Measurements from ENCODE around the gene SMTN. TPM values are rescaled to one million over a fixed set of nuclear protein-coding genes. Genes with fewer than 3 reads are reported as not detected.

The SMTN gene
- total RNA-seq, 2 donors from 2014 or later, result 35.5 to 50.1 TPM

DNA sequence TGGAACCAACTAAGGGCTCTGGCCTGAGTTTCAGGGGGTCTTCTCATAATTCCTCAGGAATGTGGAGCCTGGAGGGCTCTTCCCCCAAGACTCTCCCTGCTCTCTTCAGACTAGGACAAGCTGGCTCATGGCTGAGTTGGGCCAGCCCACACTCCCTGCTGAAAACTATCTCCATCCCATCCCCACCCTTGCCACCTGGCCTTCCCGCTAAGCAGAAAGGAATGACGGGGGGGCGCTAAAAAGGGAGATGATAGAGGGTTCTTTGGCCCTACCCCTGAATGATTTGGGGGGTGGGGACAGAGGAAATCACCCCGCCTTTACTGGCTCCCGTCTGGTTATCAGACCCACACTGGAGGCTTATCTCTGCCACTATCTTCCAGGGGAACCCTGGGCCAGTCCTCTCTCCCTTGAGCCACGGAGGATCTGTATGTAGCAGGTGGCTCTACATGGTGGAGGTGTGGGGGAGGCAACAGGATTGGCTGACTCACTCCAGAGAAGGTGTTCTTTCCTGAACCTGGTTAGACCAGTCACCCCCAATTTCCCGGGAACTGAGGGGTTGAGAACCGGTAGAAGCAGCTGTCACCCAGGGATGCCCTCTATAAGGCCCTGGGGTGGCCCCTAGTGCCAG lies 5.7 kb downstream of the SMTN start:
- H3K4me3 ChIP-seq, result no peak overlapping the region
- no peaks in the 10 kb centered on the region for H3K27me3 ChIP-seq
- peak overlapping the region in 2 of 4 donors; percentile 23 to 97 for H3K27ac ChIP-seq
- TF ChIP-seq POLR2A (IDR thresholded peaks at IDR 0.05), result no peak
- no peak for TF ChIP-seq CTCF (IDR thresholded peaks at IDR 0.05)
- no peaks in the 10 kb centered on the region for H3K9me3 ChIP-seq
- ATAC-seq, result no peak
- H3K4me1 ChIP-seq, result peaks cover 49% of the 10 kb centered on the region
- 39 to 49% methylated on average over 6 to 8 of the region's 8 CpGs for WGBS, 2 donors
- intact Hi-C loops (cut with DNase I), result loop anchor here (5.0 kb wide), 1 partner anchor 145 kb away; no protein-coding TSS in a partner anchor
- no peak for DNase-seq
- peaks cover 0 to 19% of the 10 kb centered on the region in 2 donors for H3K36me3 ChIP-seq (replicated peaks in 1 of 2; ENCODE audit: insufficient read depth in 1 of 2, low read depth in 2 of 2)

GRCh38 chr22:31087744-31088215 lies 6.7 kb downstream of the SMTN start:
- Histone ChIP-seq H3K27ac (no peak overlapping the region), H3K27me3 (no peaks in the 10 kb centered on the region), H3K9me3 (no peaks in the 10 kb centered on the region), H3K4me1 (peaks cover 40% of the 10 kb centered on the region), H3K36me3 (replicated peaks in 1 of 2; ENCODE audit: insufficient read depth in 1 of 2, low read depth in 2 of 2) (peaks cover 0 to 19% of the 10 kb centered on the region in 2 donors), H3K4me3 (no peak overlapping the region)
- DNase-seq, result no peak
- TF ChIP-seq CTCF (IDR thresholded peaks at IDR 0.05) (no peak), POLR2A (IDR thresholded peaks at IDR 0.05) (no peak)
- intact Hi-C loops (cut with DNase I), result loop anchor here (5.0 kb wide), 1 partner anchor 145 kb away; no protein-coding TSS in a partner anchor
- 94 to 95% methylated on average over 12 to 21 of the region's 21 CpGs for WGBS, 2 donors
- no peak for ATAC-seq

DNA sequence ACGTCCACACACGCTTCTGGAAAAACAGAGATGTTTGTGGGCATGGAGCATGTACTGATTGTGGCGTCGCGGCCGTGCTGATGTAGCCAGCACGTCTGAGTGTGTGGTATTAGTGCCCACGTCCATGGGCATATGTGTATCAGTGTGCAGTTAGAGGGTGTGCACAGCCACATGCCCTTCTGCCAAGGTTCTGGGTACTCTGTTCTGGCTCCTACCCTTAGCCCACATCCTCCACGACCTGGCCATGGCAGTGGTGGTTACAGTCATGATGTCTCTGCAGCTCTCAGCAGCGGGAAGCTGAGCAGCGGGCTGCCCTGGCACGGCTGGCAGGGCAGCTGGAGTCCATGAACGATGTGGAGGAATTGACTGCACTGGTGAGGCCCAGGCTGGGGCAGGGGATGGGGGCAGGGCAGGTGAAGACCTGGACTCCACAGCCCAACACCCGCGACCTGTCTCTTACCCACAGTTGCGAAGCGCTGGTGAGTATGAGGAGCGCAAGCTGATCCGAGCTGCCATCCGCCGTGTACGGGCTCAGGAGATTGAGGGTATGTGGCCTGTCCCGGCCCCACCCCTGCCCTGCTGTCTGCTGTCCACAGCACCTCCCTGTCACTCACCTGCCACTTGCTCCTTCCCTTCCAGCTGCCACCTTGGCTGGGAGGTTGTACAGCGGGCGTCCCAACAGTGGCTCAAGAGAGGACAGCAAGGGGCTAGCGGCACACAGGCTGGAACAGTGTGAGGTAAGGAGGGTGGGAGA lies 7.3 kb downstream of the SMTN start:
- no peak for TF ChIP-seq POLR2A (IDR thresholded peaks at IDR 0.05)
- TF ChIP-seq CTCF (IDR thresholded peaks at IDR 0.05), result no peak
- DNase-seq, result no peak
- no peaks in the 10 kb centered on the region for H3K9me3 ChIP-seq
- 90 to 94% methylated on average over 24 to 26 of the region's 26 CpGs for WGBS, 2 donors
- H3K27me3 ChIP-seq, result no peaks in the 10 kb centered on the region
- ATAC-seq, result no peak
- no peak overlapping the region for H3K4me3 ChIP-seq
- H3K4me1 ChIP-seq, result peaks cover 37% of the 10 kb centered on the region
- no peak overlapping the region for H3K27ac ChIP-seq
- intact Hi-C loops (cut with DNase I), result loop anchor here (5.0 kb wide), 1 partner anchor 146 kb away; no protein-coding TSS in a partner anchor
- peaks cover 0 to 19% of the 10 kb centered on the region in 2 donors for H3K36me3 ChIP-seq (replicated peaks in 1 of 2; ENCODE audit: insufficient read depth in 1 of 2, low read depth in 2 of 2)

GRCh38 chr22:31089160-31090100 lies 8.3 kb downstream of the SMTN start:
- no peak overlapping the region for H3K4me3 ChIP-seq
- H3K27ac ChIP-seq, result peak overlapping the region in 1 of 4 donors; percentile 8
- H3K9me3 ChIP-seq, result no peaks in the 10 kb centered on the region
- peaks cover 0 to 19% of the 10 kb centered on the region in 2 donors for H3K36me3 ChIP-seq (replicated peaks in 1 of 2; ENCODE audit: insufficient read depth in 1 of 2, low read depth in 2 of 2)
- peaks cover 35% of the 10 kb centered on the region for H3K4me1 ChIP-seq
- H3K27me3 ChIP-seq, result no peaks in the 10 kb centered on the region
- WGBS, 2 donors, result 53 to 75% methylated on average over 4 to 7 of the region's 9 CpGs
- DNase-seq (peak in 3 of 4 donors; percentile 31 to 51 (median 36)), ATAC-seq (no peak)
- intact Hi-C loops (cut with DNase I), result loop anchor here (5.0 kb wide), 1 partner anchor 147 kb away; no protein-coding TSS in a partner anchor
- no peak for TF ChIP-seq POLR2A (IDR thresholded peaks at IDR 0.05)
- TF ChIP-seq CTCF (IDR thresholded peaks at IDR 0.05), result peak; percentile 36 to 64 (median 56)

Measured in body of pancreas (tissue), 4 donors.